ENCODE data around the gene CNOT9.

GRCh38 chr2:218569038-218569431 lies 396 bp downstream of the CNOT9 start:
- TF ChIP-seq, protein P1, sequence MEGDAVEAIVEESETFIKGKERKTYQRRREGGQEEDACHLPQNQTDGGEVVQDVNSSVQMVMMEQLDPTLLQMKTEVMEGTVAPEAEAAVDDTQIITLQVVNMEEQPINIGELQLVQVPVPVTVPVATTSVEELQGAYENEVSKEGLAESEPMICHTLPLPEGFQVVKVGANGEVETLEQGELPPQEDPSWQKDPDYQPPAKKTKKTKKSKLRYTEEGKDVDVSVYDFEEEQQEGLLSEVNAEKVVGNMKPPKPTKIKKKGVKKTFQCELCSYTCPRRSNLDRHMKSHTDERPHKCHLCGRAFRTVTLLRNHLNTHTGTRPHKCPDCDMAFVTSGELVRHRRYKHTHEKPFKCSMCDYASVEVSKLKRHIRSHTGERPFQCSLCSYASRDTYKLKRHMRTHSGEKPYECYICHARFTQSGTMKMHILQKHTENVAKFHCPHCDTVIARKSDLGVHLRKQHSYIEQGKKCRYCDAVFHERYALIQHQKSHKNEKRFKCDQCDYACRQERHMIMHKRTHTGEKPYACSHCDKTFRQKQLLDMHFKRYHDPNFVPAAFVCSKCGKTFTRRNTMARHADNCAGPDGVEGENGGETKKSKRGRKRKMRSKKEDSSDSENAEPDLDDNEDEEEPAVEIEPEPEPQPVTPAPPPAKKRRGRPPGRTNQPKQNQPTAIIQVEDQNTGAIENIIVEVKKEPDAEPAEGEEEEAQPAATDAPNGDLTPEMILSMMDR (IDR thresholded peaks at IDR 0.05), result no peak
- no peak for TF ChIP-seq EZH2 (IDR thresholded peaks at IDR 0.05; ENCODE audit: borderline replicate concordance, insufficient read depth, low read depth, low read length, poor library complexity, severe bottlenecking)
